ENCODE data around the gene GPATCH2.
"Not testable (repeated sequence)": the region's sequence is repeated elsewhere in the genome, so short reads cannot be mapped to it uniquely, and the experiment has no call there.

GPATCH2 gene

DNA sequence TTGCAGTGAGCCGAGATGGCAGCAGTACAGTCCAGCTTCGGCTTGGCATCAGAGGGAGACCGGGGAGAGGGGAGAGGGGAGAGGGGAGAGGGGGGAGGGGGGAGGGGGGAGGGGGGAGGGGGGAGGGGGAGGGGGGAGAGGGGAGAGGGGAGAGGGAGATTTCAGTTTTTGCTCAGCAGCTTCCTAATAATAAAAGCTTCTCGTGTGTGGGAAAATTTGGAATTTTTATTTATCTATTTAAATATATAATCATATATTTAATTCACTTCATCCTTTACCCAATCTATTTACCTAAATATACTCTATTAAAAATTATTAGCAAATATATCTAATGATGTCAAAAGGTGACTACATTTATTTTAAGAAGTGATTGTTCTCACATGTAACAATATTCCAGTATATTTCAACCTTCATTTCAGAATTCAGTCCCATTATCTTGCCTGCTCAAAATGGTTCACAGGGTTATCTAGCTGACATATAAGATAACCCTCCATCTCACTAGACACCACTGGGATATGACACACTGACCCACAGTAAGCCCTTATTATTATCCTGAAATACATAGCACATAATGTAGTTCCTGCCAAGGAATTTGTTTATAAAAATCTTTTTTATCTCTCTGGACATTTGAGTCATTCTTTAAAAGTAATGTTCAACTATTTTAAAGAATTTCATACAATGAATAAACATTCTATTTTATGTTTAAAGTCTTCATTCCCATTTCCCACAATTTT, 105.9 kb downstream of the GPATCH2 start:
- no peak for DNase-seq

DNA sequence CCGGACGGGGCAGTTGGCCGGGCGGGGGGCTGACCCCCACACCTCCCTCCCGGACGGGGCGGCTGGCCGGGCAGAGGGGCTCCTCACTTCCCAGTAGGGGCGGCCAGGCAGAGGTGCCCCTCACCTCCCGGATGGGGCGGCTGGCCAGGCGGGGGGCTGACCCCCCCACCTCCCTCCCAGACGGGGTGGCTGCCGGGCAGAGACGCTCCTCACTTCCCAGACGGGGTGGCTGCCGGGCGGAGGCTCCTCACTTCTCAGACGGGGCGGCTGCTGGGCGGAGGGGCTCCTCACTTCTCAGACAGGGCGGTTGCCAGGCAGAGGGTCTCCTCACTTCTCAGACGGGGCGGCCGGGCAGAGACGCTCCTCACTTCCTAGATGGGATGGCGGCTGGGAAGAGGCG, 107.0 kb downstream of the GPATCH2 start:
- DNase-seq = not testable (repeated sequence)

DNA sequence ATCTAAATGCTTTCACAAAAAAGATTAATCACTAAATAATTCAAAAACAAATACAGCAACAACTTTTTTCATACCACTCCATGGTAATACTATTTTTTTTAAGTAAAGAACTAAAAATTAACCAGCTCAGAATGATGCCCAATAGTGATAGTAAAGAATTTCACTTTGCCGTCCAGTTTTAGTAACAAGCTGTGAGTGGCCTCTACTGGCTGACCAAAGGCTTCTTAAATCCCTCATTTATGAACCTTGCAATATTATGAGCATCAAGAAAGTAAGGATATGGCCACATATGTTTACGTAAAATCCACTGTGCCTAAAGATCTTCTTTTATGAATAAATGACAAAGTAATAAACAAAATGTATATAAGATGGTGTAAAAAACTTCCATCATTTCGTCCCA, 108.6 kb downstream of the GPATCH2 start:
- DNase-seq = no peak

DNA sequence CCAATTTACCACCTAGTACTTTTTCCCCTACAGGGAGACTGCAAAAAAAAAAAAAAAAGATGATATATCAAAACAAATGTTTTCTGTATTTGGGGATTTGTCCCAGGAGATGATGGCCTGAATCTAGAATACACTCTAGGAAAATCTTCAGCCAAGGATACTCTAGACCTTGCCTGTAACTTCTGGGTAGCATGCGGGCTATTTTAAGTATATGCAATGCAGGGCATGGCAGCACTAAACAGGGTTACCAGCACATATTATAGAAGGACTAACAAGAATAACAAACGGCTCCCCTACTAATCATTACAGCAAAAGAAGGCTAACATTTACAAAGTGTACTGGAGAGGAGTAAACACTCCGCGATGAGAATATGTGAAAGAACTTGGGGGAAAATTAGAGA, 109.6 kb downstream of the GPATCH2 start:
- no peak for DNase-seq

DNA sequence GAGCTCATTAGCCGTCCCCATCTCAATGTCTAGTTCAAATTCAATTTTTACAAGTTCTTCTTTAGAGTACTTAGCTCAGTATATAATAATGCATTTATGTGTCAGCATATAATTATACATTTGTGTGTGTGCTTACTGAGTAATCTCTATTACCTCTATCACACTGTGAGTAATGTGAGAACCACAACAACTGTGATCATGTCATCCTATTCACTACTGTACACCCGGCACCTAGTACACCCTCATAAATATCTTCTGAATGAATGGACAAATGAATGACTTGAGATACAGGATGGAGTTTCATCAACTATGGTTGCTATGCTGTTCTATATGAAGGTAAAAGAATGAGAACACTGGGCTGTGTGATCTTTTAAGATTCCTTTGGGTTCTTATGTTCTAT, 124.0 kb downstream of the GPATCH2 start:
- no peak for DNase-seq

DNA sequence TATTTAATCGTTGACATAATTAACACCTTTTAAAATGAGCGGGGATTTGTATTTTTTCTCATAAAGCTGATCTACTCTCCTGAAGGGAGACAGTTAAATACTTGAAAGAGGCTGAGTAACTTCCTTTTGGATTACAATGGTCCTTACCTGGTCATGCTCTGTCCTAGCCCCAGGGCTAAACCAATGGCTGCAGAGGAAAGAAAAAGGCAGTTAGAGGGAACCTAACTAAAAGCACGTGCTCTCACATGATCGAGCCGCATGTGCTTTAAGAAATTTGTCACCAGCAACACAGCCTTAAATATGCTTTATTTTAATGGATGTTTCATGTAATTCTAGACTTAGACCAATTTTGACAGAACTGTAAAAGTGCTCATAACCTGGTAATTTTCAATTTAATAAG, 132.7 kb downstream of the GPATCH2 start:
- no peak for DNase-seq

DNA sequence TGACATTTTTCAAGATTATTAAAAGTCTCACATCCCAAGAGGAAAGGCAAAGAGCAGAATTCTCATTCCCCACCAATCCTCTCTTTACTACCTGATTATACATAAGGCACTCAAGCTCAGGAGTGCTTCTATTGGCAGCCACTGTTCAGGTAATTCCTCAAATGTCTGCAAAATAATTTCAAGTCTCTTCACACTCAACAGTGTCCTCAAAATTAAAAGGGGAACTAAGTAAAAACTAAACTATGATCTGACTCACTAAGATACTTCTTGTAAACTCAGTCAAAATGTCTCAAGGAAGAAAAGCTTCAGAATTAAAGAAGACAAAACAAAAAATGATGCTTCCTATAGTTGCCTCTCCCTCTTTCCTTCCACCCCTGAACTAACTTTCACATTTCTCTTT, 135.6 kb downstream of the GPATCH2 start:
- DNase-seq = no peak

DNA sequence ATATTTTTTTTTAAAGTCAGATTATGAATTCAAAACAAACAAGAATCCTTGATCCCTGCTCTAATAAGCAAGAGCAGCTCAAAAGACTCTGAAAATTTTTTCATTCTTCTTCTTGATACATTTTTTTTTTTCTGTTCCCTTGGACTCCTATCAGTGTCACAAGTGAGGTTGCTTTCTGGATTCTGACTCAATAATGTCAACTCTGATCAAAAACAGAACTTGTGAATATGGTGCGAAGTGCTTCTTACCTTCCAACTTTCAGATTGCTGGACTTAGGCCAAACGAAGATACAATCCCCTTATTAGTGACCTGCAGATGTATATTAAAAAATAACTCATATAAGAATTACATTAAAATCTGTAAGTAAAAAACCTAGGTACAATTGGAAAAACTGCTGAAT, 136.1 kb downstream of the GPATCH2 start:
- DNase-seq = no peak

DNA sequence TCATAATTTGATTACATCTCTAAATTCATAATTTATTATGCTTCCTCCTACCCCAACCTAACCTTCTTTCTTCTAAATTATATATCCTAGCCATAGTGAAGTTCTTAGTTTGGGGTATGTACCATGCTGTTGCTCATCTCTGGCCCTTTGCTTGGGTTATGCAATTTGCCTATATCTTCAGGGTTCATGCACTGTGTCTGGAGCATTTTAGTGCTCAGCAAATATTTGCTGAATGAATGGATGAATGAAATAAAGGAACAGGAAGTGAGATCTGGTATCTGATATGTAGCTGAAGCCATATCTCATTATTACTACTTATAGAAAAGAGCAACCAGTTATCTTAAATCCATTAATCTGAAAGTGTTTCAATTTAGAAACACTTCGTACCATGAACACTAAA, 137.6 kb downstream of the GPATCH2 start:
- DNase-seq = no peak

DNA sequence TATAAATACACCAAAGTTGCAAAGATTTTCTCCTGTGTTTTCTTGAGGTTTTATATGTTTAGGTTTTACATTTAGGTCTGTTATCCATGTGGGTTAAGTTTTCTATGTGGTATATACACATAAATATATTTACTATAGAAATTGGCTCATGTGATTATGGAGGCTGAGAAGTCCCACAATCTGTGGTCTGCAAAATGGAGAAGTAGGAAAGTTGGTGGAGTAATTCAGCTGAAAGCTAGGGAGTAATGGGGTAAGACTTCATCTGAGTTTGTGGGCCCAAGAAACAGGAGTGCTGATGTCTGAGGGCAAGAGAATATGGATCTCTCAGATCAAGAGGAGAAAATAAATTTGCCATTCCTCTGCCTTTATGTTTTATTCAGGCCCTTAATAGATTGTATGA, 146.0 kb downstream of the GPATCH2 start:
- no peak for DNase-seq

DNA sequence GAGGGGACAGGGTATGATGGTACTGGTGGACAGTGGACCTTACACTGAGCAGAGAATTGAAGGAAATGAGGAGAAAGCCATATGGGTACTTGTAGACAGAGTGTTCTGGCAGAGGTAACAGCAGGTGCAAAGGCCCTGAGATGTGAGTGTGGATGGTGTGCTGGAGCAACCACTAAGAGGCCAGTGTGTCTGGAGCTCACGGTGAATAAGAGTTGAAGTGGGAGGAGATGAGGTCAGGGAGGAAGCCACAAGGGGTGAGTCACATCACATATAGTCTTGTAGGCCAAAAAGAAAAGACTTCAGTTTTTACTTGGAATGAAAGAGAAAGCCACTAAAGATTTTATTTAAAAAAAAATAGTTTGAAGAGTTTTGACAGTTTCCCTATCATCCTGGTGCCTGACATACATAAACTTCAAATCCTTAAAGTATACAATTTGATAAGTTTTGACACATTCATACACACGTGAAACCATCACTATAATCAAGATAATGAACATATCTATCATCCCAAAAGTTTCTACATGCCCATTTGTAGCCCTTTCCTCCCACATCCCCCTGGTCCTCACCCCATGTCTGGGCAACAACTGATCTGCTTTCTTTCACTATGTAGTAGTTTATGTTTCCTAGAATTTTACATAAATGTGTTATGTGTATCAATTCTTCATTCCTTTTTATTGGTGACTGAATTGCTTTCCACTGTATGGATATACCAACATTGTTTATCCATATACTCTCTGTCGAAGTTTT, 148.4 kb downstream of the GPATCH2 start:
- no peak for DNase-seq

DNA sequence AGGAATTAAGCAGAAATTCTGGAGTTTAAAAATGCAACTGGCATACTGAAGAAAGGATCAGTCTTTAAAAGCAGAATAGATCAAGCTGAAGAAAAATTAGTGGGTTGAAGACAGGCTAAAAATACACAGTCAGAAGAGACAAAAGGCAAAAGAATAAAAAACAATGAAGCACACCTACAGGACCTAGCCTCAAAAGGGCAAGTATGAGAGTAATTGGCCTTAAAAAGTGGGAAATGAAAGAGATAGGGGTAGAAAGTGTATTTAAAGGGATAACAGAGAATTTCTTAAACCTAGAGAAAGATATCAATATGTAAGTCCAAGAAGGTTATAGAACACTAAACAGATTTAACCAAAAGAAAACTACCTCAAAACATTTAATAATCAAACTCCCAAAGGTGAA, 152.4 kb downstream of the GPATCH2 start:
- no peak for DNase-seq

DNA sequence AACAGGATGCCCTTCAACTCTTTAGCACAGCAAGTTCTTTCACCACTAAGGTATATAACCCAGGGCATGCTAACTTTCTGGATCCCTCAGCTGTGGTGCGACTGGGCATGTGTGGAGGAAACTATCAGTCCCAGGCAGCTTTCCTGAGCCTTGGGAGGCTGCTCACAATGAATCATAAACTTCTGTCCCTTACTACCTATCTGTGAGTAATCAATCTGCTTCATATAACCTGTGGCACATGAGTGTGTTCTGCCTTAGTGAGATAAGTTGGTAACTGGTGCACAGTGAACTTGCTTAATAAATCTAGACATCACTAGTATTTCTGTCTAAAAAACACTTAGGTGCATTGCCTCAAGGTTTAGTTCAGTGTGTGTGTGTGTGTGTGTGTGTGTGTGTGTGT, 158.0 kb downstream of the GPATCH2 start:
- DNase-seq = no peak

DNA sequence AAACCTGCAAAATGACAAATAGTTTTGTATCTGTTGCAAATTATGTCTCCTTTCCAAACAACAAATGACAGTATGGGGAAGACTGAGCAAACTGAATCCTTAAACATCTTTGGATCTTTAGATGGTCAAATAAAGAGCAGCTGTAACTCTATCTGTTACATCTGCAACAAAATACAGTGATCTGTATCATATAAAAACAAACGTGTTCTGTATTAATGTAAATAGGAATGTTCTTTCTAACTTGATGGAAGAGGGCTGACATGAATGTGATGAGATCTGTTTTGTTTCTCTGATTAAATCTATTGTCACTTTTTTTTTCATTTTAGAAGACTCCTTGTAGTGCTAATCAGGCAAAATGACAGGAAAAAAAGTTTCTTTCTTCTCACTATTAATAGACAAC, 159.5 kb downstream of the GPATCH2 start:
- no peak for DNase-seq

DNA sequence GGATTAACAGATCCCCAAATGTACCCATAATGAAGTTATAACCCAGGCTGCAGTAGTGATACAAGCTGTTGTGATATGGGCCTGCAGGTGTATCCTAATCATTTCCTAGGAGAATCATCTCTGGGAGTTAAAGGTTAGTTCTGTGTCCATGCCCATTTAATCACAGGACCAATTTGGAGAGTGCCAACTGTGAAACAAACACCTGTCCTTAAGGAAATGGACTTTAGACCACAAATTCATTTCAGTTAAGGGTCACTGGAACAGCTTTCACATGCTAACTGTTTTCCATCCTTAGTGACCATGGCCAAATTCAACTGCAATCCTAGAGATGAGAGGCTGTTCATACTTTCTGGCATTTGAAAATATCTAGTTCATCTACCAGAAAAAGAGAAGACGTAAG, 160.9 kb downstream of the GPATCH2 start:
- DNase-seq = no peak

DNA sequence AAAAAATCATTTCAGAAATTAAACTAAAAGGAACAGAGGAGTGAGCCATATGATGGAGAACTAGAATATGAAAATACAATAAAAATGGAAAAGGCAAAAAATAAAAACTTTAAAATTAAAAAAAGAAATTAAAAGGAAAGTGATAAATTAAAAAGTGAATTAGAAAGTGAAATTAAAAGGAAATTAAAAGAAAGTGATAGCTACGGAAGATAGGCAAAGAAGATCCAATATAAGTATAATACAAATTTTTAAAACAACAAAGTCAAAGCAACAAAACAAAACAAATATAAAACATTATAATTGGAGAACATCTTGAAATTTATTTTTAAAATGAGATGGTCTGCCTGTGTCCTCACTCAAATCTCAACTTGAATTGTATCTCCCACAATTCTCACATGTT, 165.8 kb downstream of the GPATCH2 start:
- no peak for DNase-seq

DNA sequence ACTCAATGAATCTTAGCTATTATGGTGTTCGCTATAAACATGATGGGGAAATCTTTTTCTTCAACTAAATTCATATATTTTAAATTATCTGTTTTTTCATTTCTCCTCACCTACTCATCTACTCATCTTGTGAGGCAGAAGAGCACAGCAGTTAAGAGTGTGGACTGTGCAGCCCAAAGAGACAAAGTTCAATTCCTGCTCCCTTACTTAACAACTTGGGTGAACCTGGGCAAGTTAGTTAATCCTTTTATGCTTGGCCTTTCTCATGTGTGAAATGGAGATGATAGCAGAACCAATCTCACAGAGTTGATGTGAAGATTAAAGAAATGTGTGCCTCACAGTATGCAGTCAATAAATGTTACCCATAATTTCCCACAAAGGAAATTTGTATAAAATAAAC, 168.2 kb downstream of the GPATCH2 start:
- no peak for DNase-seq

DNA sequence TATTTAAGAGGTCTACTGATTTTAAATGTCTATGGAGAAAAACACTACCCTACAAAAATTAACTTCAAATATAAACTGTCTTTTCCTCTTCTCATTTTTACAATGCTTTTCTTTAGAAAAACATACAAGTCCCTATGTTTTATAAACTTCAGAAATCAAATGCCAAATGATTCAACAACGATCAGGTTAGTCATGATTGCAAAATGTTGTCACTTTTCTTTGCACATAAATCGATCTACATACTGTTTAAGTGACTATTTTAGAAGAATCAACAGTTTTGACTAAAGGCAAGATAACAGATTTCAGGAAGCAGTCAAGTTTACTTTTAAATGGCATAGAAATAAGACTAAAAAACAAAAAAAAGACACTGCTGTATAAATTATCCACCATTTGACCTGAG, 168.7 kb downstream of the GPATCH2 start:
- no peak for DNase-seq

DNA sequence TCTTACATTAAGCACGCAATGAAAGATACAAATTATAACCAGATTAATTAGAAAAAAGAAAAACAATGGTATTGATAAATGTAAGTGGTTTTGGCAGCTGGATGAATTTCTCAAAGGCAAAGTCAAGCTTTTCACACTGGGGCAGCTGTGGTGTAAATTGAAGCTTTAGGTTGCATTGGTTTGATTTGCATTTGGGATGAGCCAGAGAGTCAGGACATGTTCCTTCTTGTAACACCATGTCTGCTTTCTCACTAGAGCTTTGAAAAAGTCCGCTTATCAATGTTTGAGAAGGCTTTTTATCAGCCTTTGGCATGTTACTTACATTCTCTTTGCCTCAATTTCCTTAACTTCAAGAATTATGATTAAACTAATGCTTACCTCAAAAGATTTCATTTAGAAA, 173.9 kb downstream of the GPATCH2 start:
- no peak for DNase-seq

DNA sequence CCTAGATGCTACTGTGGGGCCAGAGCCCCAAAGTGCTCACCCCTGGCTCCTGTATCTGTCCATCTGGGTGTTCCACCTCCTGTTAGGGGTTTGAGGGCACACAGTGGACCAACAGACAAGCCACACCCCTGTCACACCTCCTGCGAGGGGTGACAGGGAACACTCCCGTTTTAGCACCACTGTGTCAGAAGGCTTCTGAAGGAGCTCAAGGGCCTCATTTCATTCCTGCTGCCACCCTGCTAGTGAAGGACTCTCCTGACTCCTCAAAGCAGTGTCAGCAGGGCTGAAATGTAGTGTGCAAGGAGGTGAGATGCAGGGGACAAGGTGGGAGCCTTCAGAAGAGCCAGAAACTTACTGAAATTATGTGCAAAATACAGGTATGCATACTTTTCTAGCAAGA, 174.6 kb downstream of the GPATCH2 start:
- no peak for DNase-seq

DNA sequence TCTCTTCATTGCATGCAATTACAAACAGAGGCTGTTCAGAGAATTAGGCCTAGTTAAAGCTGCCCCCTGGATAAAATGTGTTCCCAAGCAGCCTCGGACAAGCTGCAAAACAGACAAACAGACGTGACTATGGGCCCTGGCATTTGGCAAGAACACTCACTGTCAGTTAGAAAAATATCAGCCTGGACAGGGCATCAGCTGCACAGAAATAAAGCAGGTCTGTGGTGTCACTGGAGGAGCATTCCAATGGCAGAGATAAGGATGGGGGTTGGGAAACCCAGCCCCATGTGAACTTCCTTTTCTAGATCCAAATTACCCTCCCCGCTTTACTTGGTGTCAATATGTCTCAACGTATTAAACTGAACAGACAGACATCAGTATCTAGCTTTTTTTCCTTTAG, 177.1 kb downstream of the GPATCH2 start:
- no peak for DNase-seq

DNA sequence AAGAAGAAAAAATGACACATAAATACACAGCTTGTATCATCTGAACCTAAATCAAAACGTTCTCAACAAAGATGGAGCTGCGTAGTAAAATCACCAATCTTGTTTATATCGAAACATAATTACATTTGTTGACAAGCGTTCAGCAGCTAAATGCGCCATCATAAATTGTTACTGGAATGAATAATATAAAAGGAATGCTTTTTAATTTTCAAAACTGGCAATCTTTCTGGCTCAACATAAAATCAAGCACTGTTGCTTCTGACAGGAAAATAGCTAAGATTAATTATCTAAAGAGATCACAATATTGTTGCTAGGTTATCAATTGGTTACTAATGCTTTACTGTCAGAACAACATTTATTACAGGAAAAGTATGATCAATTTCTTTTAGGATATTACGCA, 181.5 kb downstream of the GPATCH2 start:
- DNase-seq = no peak

DNA sequence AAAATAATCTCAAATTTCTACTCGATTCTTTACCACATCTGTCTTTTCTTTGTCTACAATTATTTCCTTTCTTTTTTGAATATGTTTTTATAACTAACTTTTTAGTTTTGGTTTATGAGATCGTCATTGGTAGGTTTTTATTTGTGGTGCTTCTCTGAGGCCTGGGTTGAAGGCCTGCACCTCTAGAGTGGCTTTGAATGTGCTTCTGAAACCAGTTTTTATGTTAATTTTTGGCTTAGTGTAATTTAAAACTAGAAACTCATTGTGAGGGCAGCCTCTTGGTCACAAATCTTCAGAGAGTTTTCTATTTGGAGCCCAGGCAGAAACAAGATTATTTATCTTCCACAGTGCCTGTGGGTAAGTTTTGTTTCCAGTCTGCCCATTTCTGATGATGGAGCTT, 187.0 kb downstream of the GPATCH2 start:
- DNase-seq = no peak

DNA sequence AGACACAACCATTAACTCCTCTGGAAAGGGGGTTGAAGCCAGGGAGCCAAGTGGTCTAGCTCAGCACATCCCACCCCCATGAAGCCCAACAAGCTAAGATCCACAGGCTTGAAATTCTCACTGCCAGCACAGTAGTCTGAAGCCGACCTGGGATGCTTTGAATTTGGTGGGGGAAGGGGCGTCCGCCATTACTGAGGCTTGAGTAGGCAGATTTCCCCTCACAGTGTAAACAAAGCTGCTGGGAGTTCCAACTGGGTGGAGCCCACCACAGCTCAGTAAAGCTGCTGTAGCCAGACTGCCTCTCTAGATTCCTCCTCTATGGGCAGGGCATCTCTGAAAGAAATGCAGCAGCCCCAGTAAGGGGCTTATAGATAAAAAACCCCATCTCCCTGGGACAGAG, 193.5 kb downstream of the GPATCH2 start:
- DNase-seq = no peak

DNA sequence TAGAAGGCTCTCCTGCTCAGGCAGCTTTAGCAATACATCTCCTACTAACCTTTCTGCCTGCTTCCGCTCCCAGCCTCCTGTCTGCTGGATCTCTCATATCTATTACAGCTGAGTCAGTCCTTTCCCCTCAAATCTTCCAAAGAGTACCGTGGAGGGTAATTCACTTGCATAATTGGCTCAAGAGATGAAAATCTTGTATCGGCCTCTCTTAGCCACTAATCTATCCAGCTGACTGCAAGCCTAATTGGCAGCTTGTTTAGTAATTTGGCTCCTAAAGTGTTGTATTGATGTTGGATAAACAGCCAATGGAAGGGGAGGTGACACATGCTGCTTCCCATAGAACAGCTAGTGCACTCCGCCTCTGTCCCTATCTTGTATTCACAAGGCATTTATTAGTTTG, 195.7 kb downstream of the GPATCH2 start:
- no peak for DNase-seq
